Activated T-cell treated with anti-CD3 and anti-CD28 coated beads for 48 hours (primary cell): ENCODE data around the gene CRMP1.

Experiments used
- DNase-seq: peaks from one replicate; pipeline ENCODE4 v3.0.0-alpha.2; 2020; ENCODE audit warnings: low read depth

Gene CRMP1

DNA sequence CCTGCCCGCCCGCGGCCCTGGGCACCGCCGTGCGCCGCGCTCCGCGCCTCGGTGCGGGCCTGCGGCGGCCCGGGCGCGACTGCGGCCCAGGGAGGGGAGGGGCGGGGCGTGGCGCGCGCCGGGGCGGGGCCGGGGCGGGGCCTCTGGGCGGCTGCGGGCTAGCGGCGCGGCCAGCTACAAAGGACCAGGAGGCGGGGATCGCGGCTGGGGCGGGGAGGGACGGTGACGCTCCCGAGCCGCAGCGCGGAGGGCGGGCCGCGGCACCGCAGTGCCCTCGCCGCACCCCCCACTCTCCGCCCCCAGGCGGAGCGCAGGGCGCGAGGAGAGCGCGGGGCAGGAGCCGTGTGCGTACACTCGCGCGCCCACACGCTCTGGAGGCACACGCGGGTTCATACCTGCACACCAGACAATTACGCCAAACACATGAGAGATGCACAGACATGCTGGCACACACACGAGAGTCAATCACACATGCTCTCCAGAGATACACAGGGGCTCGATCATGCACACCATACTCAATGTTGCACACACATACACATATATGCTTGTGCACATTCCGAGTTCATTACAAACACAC, at the start of gene CRMP1:
Gene CRMP1 (minus strand): TSS at position 83 of the 577 bp plus-strand sequence. CDS start 117 bp downstream, outside the sequence.
- DNase-seq: no peak

- DNase-seq: no peak
Observed at GRCh38 chr4:5941601-5942000, 48.7 kb upstream of the CRMP1 start.

DNA sequence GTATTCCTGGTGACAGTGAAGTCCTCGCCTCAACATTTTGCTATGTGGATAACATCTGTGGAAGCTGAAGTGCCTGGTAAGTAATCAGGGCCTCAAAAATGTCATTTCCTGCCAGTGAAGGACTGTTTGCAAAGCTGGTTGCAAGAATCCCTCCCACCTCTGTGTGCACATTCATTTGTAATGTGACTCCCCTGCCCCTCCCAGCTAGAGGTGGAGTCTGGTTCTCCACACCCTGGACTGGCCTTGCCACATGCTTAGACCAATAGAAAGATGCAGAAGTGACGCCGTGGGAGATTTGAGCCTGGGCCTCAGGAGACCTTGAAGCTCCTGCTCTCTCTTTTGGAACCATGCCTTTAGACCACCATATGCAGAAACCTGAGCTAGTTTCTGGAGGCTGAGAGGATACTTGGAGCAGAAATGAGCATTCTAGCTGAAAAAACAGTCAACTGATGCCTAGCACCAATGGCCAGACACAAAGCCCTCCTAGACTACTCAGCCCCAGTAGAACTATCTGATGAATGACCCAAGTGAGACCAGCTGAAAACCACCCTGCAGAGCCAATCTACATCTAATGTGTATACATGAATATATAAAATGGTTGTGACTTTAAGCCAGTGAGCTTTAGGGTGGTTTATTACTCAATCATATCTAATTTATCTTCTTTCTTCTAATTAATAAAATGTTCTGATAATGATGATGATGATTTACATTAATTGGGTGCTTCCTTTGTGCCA, 47.8 kb upstream of the CRMP1 start:
- no peak for DNase-seq

- DNase-seq: no peak
Observed at GRCh38 chr4:5933996-5934831, 41.3 kb upstream of the CRMP1 start.

DNA sequence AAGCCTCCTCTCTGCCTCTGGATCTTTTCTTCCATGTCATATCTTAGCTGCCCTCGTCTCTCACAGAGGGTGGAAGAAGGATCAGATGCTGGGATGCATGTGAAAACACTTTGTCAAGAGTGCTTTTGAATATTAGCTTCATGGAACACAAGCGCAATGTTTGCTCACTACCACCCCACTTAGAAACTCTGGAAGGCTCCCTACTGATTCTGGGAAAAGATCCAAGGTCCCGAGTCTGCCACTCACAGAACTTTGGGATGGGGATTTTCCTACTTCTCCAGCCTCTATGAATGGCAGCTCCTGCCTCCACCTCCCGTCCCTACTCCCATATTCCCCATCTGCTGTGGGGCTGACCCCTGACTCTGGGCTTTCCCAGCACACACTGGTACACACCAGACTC, 40.2 kb upstream of the CRMP1 start:
- no peak for DNase-seq

DNA sequence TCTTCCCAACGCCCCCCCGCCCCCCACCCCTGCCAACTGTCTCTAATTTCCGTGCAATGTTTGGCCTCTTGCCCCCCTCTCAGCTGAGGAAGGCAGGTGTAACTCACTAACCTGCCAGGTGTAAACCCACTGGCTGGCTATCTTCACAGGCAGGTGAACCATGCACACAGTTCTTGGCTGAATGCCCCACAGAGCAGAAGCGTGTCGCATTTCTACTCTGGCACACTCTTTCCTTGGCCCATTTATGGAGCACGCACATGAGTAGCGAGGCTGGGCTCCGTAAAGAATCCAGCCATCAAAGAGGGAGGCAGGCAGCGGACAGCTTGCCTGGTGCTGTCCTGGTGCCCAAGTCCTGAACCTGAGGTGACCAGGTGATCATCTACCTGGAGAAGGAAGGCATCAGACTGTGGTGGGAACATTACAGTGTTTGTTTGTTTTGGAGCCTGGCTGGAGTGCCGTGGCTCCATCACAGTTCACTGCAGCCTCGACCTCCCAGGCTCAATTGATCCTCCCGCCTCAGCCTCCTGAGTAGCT, 39.2 kb upstream of the CRMP1 start:
- no peak for DNase-seq

DNA sequence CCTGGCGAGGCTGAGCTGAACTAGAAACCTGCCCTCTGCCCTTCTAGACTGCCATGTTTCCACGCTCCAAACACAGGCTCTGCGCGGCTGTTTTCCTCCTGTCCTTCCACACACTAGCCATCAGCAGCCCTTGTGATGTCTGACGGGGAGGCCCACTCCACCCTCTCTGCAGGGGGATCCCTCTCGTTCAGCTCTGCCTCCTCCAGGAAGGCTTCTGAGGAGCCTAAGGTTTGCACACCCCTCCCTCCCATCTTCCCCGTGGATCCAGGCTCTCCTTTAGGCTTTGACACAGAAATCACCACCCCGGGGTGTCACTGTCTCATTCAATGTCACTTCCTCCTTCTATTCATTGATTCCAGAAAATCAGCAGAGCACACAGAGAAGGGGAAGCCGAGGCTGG, 38.6 kb upstream of the CRMP1 start:
- no peak for DNase-seq

DNA sequence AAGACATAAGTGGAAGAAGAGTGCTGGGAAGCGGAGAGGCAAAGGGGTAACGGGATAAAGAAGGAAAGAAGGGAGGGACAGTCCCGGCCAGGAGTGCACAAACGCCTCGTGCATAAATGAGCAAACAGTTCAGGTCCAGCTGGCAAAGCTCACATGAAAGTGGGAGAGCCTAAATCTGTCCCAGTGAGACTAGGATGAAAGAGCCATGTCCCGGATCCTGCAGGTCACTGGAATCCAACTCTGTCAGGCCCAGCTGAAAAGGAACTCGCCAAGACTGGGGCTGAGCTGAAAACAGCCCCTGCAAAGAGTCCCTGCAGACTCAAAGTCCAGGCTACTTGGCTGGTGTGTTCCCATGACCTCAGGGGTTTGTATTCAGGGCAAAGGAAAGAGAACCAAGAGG, 38.0 kb upstream of the CRMP1 start:
- no peak for DNase-seq

GRCh38 chr4:5930456-5930855, 37.6 kb upstream of the CRMP1 start:
- no peak for DNase-seq

DNA sequence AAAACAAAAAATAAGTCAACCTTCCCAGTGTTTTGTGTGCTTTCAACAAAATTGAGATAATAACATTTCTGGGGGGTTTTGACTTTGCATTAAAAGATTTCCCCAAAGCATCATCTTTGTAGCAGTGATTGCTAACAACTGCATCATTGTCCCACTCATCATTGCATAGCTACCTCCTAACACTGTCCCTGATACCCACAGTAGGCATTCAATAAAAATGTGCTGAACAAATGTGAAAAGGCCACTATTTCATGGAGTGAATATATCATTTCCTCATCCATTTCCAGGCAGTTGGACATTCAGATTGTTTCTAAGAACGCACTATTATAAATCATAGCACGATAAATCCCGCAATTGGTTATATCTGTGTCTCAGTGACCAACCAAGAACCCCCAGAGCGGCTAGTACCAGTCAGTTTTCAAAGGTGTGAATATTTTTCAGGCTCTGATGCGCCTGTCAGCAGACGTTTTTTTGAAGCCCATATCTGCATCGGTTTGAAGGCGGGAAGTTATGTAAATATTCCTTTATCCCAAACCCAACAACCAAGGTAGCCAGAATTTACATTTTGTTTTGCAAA, 36.0 kb upstream of the CRMP1 start:
- no peak for DNase-seq

DNA sequence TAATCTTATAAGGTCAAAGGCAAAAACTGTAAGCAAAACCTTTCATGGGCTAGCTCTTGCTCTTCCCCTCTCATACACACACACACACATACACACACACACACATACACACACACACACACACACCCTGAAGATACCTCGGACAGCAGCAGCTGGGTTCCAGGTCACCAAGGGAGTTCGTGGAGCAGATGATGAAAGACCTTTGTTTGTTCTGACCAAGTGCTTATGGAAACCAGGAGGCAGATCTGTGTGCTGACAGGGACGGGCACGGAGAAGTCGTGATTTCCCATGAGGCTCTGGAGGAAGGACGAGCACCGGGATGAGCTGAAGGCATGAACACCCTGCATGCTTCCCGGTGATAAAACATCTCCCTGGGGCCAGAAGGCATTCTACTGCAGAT, 35.4 kb upstream of the CRMP1 start:
- no peak for DNase-seq

- DNase-seq: no peak
Observed at GRCh38 chr4:5927747-5928146, 34.9 kb upstream of the CRMP1 start.

DNA sequence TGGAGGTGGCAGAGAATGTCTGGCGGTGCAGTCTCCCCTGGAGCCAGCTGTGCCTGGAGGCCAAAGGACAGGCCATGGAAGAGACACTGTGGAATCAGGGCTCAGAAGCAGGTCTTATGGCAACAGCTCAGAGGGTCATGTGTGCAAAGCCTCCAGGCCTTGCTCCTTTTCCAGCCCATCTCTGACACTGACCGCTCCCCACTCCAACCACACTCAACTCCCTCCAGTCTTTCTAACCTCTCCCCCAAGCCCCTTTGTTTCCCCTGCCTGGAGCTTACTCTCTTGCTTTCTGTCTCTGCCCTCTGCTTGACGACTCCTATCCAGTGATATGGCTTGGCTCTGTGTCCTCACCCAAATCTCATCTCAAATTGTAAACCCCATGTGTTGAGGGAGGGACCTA, 34.2 kb upstream of the CRMP1 start:
- no peak for DNase-seq

GRCh38 chr4:5926598-5926997, 33.7 kb upstream of the CRMP1 start:
- DNase-seq: no peak

DNA sequence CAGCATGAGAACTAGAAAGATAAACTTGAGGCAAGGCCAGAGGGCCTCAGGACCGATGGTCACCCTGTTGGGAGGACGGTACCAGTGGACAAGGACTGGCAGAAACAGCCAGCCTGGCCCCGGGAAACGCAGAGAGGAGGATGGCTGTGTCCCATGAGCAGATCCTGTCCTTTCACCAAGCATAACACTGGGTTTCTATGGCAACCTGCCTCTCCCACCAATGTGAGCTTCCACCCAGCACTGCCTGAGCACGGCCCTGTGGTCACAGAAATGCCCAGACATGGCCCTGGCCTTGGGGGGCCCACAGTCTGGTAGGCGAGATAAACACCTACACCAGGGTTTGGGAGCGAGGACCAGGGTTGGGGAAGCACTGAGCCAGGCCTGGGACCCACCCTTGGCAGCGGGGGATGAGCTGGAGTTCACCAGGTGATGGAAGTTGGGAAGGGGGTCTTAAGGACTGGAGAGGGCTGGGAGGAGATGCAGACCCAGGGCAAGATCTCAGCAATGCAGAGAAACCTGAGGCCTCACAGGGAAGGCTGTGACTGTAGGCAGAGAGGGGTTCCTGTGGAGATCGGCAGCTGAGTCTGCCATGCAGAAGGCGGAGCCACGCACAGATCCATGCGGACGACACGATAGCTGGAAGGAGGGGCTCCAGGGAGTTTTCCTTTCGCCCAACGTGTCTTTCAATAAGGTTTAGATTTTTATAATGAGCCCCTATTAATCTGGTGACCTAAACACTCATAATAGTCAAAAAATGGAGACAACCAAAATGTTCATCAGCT, 32.7 kb upstream of the CRMP1 start:
- no peak for DNase-seq

GRCh38 chr4:5924461-5925125, 31.7 kb upstream of the CRMP1 start:
- no peak for DNase-seq

- DNase-seq: no peak
Observed at GRCh38 chr4:5923376-5923775, 30.5 kb upstream of the CRMP1 start.

DNA sequence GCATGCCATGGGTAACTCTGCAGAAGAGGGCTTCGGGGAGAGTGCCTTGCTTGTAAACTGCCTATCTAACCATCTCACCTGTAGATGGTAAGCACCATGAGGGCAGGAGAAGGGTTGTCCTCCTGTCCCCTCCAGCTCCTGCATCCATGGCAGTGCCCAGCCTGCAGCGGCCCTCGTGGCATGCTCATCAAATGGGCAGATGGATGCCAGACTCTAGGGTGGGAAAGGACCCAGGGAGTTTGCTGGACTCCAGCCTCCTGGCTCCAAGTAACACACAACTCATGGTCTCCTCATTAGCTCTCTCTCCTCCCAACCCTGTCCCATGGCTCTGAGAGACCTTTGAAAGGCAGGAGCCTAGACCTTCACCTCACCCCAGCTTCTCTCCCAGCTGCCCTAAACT, 29.7 kb upstream of the CRMP1 start:
- no peak for DNase-seq

DNA sequence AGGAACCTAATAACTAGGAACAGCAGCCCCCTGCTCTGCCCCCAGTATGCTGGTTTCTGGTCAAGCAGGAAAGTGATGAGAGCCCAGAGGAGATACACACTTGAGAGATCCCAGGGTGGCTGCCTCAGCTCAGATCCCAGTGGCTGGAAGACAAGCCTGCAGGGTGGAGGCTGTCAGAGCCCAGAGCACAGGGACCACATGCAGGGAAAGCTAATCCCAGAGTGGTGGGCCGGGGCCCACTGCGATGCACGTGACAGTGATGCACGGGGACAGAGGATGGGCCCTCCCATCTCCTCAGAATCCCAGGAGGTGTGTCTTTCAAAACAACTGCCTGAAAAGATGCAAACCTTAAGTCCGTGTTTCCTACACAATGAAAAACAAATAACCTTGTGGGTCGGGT, 29.1 kb upstream of the CRMP1 start:
- DNase-seq: no peak

DNA sequence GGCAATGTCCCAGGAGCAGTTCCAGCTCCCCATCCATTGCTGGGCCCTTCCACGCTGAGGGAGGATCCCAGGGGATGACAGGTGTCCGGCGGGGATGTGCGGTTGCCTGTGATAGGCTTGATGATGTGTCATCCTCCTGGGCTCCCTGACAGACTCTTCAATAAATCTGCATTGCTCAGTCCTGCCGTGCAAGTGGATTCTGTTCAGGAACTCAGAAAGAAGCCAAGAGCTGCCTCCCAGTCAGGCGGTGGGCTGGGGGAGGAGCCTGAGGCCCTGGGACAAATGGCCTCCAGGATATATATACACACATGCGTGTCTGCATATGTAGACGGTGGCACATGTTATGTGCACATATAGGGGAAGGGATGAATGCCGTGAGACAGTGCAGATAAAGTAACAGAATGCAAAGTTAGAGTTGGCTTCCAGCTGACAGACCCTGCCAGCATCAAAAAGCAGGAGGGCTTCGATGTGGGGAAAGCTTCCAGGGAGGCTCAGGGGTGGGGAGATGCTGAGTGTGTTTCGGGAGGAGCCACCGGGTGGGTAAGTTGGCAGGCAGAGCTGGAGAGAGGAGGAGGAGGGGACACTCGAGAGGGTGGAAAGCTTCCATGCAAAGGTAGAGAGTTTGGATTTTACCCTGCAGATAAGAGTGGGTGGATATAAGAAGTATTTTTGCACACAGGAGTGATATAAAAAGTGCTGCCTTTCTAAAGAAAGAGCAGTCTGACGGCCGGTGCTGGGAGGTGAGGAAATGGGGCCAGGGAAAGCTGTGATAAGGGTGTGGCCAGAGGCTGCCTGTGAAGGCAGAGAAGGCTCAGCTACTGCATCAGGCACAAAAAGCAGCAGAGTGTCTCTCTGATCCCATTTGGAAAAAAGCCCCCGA, 28.5 kb upstream of the CRMP1 start:
- DNase-seq: no peak
